IMR-90 (cell line): Measurements from ENCODE around the gene RP2. TPM values are rescaled to one million over a fixed set of nuclear protein-coding genes. Genes with fewer than 3 reads are reported as not detected.

Source experiments
- ATAC-seq: fragments of 200-7000 bp; cut with Tn5 transposase; 2 replicates; pipeline ENCODE4 v1.9.1; 2020; ENCODE audit warnings: low read depth, mild to moderate bottlenecking, moderate library complexity
- BruUV-seq: library from RNA; stranded (reverse); fragments of 400-500 nt; replicated peaks from 2 replicates; lab custom pipeline; 2021; lab: Mats Ljungman, UMichigan
- CTCF ChIA-PET: fragments of 300-600 bp; formaldehyde crosslinking; extraction: SDS; loops from one replicate; lab custom pipeline; 2021; ENCODE audit warnings: antibody characterized with exemption; lab: Yijun Ruan, JAX
- POLR2A ChIA-PET: fragments of 300-600 bp; sonication (Branson Sonifier 250); formaldehyde crosslinking; loops from one replicate; lab custom pipeline; 2022; ENCODE audit warnings: antibody characterized with exemption; ENCODE audit not compliant: unreplicated experiment; lab: Charles Lee
- DNase-seq: peaks from one replicate; pipeline ENCODE4 v3.0.0; 2013
- H2AFZ ChIP-seq: replicated peaks from 2 replicates; pipeline ENCODE3; 2013; ENCODE audit warnings: low read length, mild to moderate bottlenecking; ENCODE audit not compliant: poor library complexity
- H2AK5ac ChIP-seq: 2 replicates; pipeline ENCODE4 v1.6.1; 2013; ENCODE audit warnings: low read depth, low read length, inconsistent platforms
- H2AK9ac ChIP-seq: replicated peaks from 2 replicates; pipeline ENCODE3; 2013; ENCODE audit warnings: mild to moderate bottlenecking, low read depth, low read length, moderate library complexity; ENCODE audit not compliant: poor library complexity
- H2BK120ac ChIP-seq: 2 replicates; pipeline ENCODE4 v1.6.1; 2013; ENCODE audit warnings: low read depth, low read length, inconsistent platforms
- H2BK15ac ChIP-seq: 3 replicates; pipeline ENCODE4 v1.6.1; 2013; ENCODE audit warnings: low read depth, low read length, inconsistent platforms
- H2BK20ac ChIP-seq: 2 replicates; pipeline ENCODE4 v1.6.1; 2013; ENCODE audit warnings: low read depth, mild to moderate bottlenecking, inconsistent platforms, low read length, moderate library complexity
- H2BK5ac ChIP-seq: 2 replicates; pipeline ENCODE4 v1.6.1; 2013; ENCODE audit warnings: mild to moderate bottlenecking, low read depth, low read length, inconsistent platforms; ENCODE audit not compliant: poor library complexity, severe bottlenecking
- H3K14ac ChIP-seq: replicated peaks from 2 replicates; pipeline ENCODE4 v1.6.1; 2013; ENCODE audit warnings: low read depth, low read length, inconsistent platforms
- H3K18ac ChIP-seq: 2 replicates; pipeline ENCODE4 v1.6.1; 2013; ENCODE audit warnings: low read depth, low read length, control low read depth
- H3K23ac ChIP-seq: 2 replicates; pipeline ENCODE4 v1.6.1; 2013; ENCODE audit warnings: low read depth, low read length, inconsistent platforms
- H3K27ac ChIP-seq: 2 replicates; pipeline ENCODE4 v1.5.1; 2013; ENCODE audit warnings: mild to moderate bottlenecking, control low read depth, low read length; ENCODE audit not compliant: insufficient read depth
- H3K27me3 ChIP-seq: 2 replicates; pipeline ENCODE4 v1.6.1; 2013; ENCODE audit warnings: low read length; ENCODE audit not compliant: control insufficient read depth, insufficient read depth
- H3K36me3 ChIP-seq: 2 replicates; pipeline ENCODE4 v1.6.1; 2013; ENCODE audit warnings: low read length, mixed read lengths; ENCODE audit not compliant: control insufficient read depth, insufficient read depth
- H3K4ac ChIP-seq: 2 replicates; pipeline ENCODE4 v1.6.1; 2013; ENCODE audit warnings: low read depth, low read length, inconsistent platforms
- H3K4me1 ChIP-seq: 2 replicates; pipeline ENCODE4 v1.6.1; 2013; ENCODE audit warnings: low read length, mixed read lengths; ENCODE audit not compliant: control insufficient read depth, insufficient read depth
- H3K4me2 ChIP-seq: 2 replicates; pipeline ENCODE4 v1.6.1; 2013; ENCODE audit warnings: low read depth, mild to moderate bottlenecking, control low read depth, low read length, moderate library complexity
- H3K4me3 ChIP-seq: 2 replicates; pipeline ENCODE4 v1.5.1; 2013; ENCODE audit warnings: low read depth, mild to moderate bottlenecking, control low read depth, low read length, moderate library complexity; ENCODE audit not compliant: insufficient read depth
- H3K56ac ChIP-seq: 2 replicates; pipeline ENCODE4 v1.6.1; 2013; ENCODE audit warnings: low read length, inconsistent platforms; ENCODE audit not compliant: insufficient read depth; ENCODE audit errors: extremely low read depth
- H3K79me1 ChIP-seq, 2 experiments: 2 replicates each; pipeline ENCODE4 v1.6.1; 2013; ENCODE audit warnings: low read length in 2 of 2, inconsistent platforms in 1 of 2, low read depth in 1 of 2
- H3K9ac ChIP-seq: 2 replicates; pipeline ENCODE4 v1.6.1; 2013; ENCODE audit warnings: low read depth, low read length, control low read depth
- H3K9me1 ChIP-seq: 2 replicates; pipeline ENCODE4 v1.6.1; 2013; ENCODE audit warnings: low read length, inconsistent platforms; ENCODE audit not compliant: insufficient read depth
- H3K9me3 ChIP-seq: 2 replicates; pipeline ENCODE4 v1.6.1; 2013; ENCODE audit warnings: low read length; ENCODE audit not compliant: control insufficient read depth, insufficient read depth
- H4K20me1 ChIP-seq: 2 replicates; pipeline ENCODE4 v1.6.1; 2013; ENCODE audit warnings: low read length, inconsistent platforms; ENCODE audit not compliant: insufficient read depth
- H4K5ac ChIP-seq: 2 replicates; pipeline ENCODE4 v1.6.1; 2013; ENCODE audit warnings: mild to moderate bottlenecking, low read depth, low read length, control low read depth
- H4K8ac ChIP-seq, 2 experiments: 2 replicates each; pipeline ENCODE4 v1.6.1; 2013; ENCODE audit warnings: low read depth in 2 of 2, low read length in 2 of 2, control low read depth in 1 of 2, inconsistent platforms in 1 of 2
- H4K91ac ChIP-seq: 2 replicates; pipeline ENCODE4 v1.6.1; 2013; ENCODE audit warnings: low read depth, low read length, inconsistent platforms; ENCODE audit not compliant: insufficient read depth
- MAFK ChIP-seq: IDR thresholded peaks from 2 replicates; pipeline ENCODE4 v1.6.1; 2012; ENCODE audit warnings: low read depth, low read length, improper control_type of control experiment
- NFE2L2 ChIP-seq: fragments of 150-350 bp; IDR thresholded peaks from 2 replicates; pipeline ENCODE4 v1.6.1; 2016; ENCODE audit warnings: low read depth, mild to moderate bottlenecking, low read length
- WGBS, 2 experiments: methylation state at CpG; one replicate each; pipeline versions ENCODE4 v1.1.5 to v1.1.7; 2013; ENCODE audit warnings: missing lambda C conversion rate in 2 of 2; ENCODE audit not compliant: insufficient read length in 1 of 2; ENCODE audit errors: extremely low coverage in 2 of 2; 5-methylcytosine and 5-hydroxymethylcytosine counted together
- dilution Hi-C: fragments of 300-500 bp; cut with HindIII; formaldehyde crosslinking; loops from one replicate; pipeline ENCODE4 v1.14.3; 2018; ENCODE audit warnings: low sequenced_read_pairs; ENCODE audit not compliant: unreplicated experiment
- in situ Hi-C: fragments of 300-500 bp; cut with MboI; formaldehyde crosslinking; loops from 3 replicates; pipeline ENCODE4 v1.14.3; 2019; ENCODE audit warnings: low sequenced_read_pairs, inconsistent platforms, mixed read lengths
- intact Hi-C: fragments of 100-400 bp; cut with micrococcal nuclease; formaldehyde crosslinking; loops from 2 replicates; pipeline ENCODE4 v1.10.0; 2022
- polyA plus RNA-seq, 3 experiments: library from polyadenylated mRNA; depleted of rRNA; stranded (reverse); fragments of >200 nt; gene quantifications; 2 replicates each; pipeline ENCODE4 v1.2.3, GENCODE V29; 2012; ENCODE audit warnings: low replicate concordance in 1 of 3
- total RNA-seq: library from RNA; depleted of rRNA; stranded (reverse); fragments of >200 nt; gene quantifications from 2 replicates; pipeline ENCODE4 v1.2.3, GENCODE V29; 2012

The RP2 gene
- total and polyA plus RNA-seq, 2 of the 4 experiments (the other 2 are of a cell fraction): 6.8 to 17.0 TPM

DNA sequence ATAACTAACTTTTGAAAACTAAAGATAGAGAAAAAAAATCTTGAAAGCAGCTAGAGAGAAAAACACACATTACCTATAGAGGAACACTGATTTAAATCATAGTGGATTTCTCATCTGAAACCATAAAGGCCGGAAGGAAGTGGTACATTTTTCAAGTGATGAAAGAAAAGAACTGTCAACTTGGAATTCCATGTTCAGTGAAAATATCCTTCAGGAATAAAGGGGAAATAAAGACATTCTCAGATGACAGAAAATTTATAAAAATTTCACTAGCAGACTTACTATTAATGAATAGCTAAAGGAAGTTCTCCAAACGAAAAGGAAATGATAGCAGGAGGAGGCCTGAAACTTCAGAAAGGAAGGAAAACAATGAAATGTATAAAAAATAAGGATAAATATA is 67.8 kb downstream of the RP2 start:
- BruUV-seq: no TSS peak
- Histone ChIP-seq H3K4me2 (no peak overlapping the region), H2BK120ac (no peak overlapping the region), H2BK15ac (no peak overlapping the region), H2BK5ac (no peak overlapping the region), H3K14ac (no peak overlapping the region), H4K5ac (no peak overlapping the region), H4K8ac (no peak overlapping the region), H3K4ac (no peak overlapping the region), H3K23ac (no peak overlapping the region), H2AK9ac (no peak overlapping the region), H3K9me3 (no peaks in the 10 kb centered on the region), H3K27ac (no peak overlapping the region), H3K79me1 (no peaks in the 10 kb centered on the region), H3K56ac (no peak overlapping the region), H3K36me3 (no peaks in the 10 kb centered on the region), H3K18ac (no peak overlapping the region), H2AK5ac (no peak overlapping the region), H2AFZ (no peak overlapping the region), H4K91ac (no peak overlapping the region), H3K9ac (no peak overlapping the region), H3K27me3 (peaks cover 8% of the 10 kb centered on the region), H3K4me1 (no peaks in the 10 kb centered on the region), H3K4me3 (no peak overlapping the region), H3K9me1 (no peaks in the 10 kb centered on the region), H2BK20ac (no peak overlapping the region), H4K20me1 (no peaks in the 10 kb centered on the region)
- CTCF ChIA-PET: interaction anchor here (0.7 to 1.7 kb wide), 6 partner anchors 11 to 135 kb away, joined by 3 to 9 read pairs (median 4); no protein-coding TSS in a partner anchor
- intact Hi-C loops (loop anchor here (1.0 to 2.0 kb wide), 2 partner anchors 126 to 189 kb away; no protein-coding TSS in a partner anchor), in situ Hi-C loops (loop anchor here (5.0 kb wide), 1 partner anchor 123 kb away; no protein-coding TSS in a partner anchor), dilution Hi-C loops (no loop called here)
- no CpG with 5 or more reads among the region's 2 CpGs for WGBS, 2 experiments
- TF ChIP-seq MAFK (no peak), NFE2L2 (no peak)
- POLR2A ChIA-PET: no interaction called here
- ATAC-seq: no peak
- DNase-seq: no peak
